Measurements from ENCODE around the gene DCTN5.
A peak's percentile ranks its signal among the peaks of the same experiment; 100 is the strongest.
"Not testable (repeated sequence)": the region's sequence is repeated elsewhere in the genome, so short reads cannot be mapped to it uniquely, and the experiment has no call there.

DCTN5 gene

GRCh38 chr16:23640931-23641765 is at the start of gene DCTN5, which contains the start of gene PALB2:
DCTN5 (plus strand) TSS chr16:23641466; CDS start chr16:23641543, 77 bp downstream.
PALB2 (minus strand) TSS chr16:23641310; CDS start chr16:23641157, 153 bp downstream.
- DNase-seq (ENCODE audit: low spot score): peak; percentile 94

- no peak for DNase-seq (ENCODE audit: low spot score)
Observed at GRCh38 chr16:23594186-23594585, 47.1 kb upstream of the DCTN5 start.

DNA sequence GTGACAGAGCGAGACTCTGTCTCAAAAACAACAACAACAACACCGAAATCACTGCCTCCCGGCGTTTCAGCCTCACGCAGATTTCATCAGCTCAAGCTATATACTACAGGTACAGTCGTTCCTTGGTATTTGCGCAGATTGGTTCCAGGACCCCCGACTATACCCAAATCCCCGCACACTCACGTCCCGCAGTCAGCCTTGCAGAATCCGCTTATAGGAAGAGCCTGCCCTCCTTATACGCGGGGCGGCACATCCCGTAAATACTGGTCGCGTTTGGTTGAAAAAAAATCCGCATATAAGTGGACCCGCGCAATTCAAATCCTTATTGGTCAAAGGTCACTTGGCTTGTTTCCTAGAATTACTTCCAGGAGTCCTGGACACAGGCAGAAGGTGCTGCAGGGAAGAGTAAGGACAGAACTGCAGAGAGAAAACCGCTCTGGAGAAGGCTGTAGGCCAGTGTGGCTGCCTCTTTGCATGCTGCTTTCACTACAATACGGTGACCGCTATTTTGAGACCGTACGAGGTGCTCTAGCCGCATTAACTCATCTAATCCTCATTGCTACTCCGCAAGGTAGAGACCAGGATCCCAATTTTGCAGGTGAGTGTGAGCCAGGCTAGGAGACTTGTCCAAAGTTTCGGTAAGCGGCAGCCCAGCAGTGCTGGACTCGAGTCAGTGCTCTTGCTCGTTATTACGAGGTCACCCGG is 45.9 kb upstream of the DCTN5 start:
- DNase-seq (ENCODE audit: low spot score): no peak

- DNase-seq (ENCODE audit: low spot score): peak; percentile 92
Observed at GRCh38 chr16:23595951-23596720, 45.1 kb upstream of the DCTN5 start, which contains the start of gene NDUFAB1. NDUFAB1 (minus strand) TSS chr16:23596316; CDS start chr16:23596290, 26 bp downstream.

- DNase-seq (ENCODE audit: low spot score): peak; percentile 24
Observed at GRCh38 chr16:23597003-23597756, 44.1 kb upstream of the DCTN5 start.

DNA sequence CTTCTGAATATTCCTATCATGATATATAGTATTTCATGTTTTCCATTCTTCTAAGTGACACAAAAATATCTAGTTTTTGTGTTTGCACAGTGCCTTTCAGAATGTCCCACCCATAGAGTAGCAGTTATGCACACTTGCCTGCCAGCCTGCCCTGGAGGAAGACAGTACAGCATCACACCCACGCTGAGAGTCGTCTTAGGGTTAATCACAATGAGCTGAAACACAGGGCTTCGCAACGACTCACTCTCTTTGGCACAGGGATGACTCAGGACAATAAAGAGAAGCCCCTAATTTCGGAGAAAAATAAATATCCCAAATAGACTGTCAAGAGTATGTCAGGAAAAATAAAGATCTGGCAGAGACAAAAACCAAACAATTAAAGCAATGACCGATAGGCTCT is 33.5 kb upstream of the DCTN5 start:
- no peak for DNase-seq (ENCODE audit: low spot score)

GRCh38 chr16:23608194-23608593 is 33.1 kb upstream of the DCTN5 start:
- no peak for DNase-seq (ENCODE audit: low spot score)

GRCh38 chr16:23609929-23610328 is 31.3 kb upstream of the DCTN5 start:
- DNase-seq (ENCODE audit: low spot score): no peak

DNA sequence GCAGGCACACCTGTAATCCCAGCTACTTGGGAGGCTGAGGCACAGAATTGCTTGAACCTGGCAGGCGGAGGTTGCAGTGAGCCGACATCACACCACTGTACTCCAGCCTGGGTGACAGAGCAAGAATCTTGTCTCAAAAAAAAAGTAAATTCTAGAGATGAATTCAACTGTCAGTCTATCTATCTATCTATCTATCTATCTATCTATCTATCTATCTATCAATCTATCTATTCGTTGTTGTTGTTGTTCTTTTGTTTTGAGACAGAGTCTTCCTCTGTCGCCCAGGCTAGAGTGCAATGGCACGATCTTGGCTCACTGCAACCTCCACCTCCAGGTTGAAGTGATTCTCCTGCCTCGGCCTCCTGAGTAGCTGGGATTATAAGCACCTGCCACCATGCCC is 30.4 kb upstream of the DCTN5 start:
- DNase-seq (ENCODE audit: low spot score): not testable (repeated sequence)

GRCh38 chr16:23611936-23612335 is 29.3 kb upstream of the DCTN5 start:
- no peak for DNase-seq (ENCODE audit: low spot score)

- no peak for DNase-seq (ENCODE audit: low spot score)
Observed at GRCh38 chr16:23615805-23616204, 25.5 kb upstream of the DCTN5 start.

- no peak for DNase-seq (ENCODE audit: low spot score)
Observed at GRCh38 chr16:23624092-23624491, 17.2 kb upstream of the DCTN5 start.

DNA sequence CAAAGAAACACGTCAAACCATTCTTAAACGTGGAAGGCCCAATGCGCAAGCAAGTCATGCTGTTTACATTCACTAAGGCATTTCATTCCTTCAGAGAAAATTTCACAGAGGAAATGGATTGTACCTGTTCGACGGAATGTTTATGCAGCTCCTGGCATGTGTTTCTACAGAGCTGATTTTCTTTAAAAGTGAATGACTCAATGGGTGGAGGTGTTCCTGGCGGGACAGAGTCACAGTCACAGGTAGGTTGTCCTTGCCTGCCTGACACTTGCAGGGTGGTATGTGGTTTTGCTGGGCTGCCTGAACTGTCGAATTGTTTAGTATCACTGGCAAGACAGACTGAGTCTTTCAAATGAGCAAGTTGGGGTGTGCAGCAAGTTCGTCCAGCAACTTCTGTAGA is 11.8 kb upstream of the DCTN5 start:
- no peak for DNase-seq (ENCODE audit: low spot score)

DNA sequence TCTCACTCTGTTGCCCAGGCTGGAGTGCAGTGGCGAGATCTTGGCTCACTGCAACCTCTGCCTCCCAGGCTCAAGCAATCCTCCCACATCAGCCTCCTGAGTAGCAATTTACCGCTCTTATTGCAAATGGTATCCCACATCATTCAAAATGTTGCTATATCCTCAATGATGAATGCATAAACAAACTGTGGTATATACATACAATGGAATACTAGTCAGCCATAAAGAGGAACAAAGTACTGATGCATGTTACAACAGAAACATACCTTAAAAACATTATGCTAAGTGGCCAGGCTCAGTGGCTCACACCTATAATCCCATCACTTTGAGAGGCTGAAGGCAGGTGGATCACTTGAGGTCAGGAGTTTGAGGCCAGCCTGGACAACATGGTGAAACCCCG is 9.4 kb upstream of the DCTN5 start:
- DNase-seq (ENCODE audit: low spot score): not testable (repeated sequence)

- no peak for DNase-seq (ENCODE audit: low spot score)
Observed at GRCh38 chr16:23634461-23635036, 6.7 kb upstream of the DCTN5 start.

DNA sequence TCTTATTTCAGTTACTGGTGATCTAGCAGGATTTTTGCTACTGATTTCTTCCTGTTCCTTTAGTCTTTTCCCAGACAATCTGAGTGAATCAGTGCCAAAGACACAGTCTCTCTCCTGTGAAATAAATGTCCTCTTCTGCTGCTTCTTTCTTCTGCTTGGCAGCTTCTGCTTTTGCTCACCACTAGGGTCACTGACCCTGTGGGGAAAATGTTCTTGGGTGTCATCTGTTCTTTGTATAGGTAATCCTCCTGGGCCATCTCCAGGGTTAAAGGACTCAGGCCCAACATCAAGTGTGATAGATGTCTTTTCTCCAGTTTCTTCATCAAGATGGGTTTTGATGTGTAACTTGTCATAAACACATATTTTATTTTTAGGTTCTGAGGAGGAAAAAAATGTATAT is 5.3 kb upstream of the DCTN5 start:
- no peak for DNase-seq (ENCODE audit: low spot score)

GRCh38 chr16:23640615-23640930 is 693 bp upstream of the DCTN5 start:
- no peak for DNase-seq (ENCODE audit: low spot score)

DNA sequence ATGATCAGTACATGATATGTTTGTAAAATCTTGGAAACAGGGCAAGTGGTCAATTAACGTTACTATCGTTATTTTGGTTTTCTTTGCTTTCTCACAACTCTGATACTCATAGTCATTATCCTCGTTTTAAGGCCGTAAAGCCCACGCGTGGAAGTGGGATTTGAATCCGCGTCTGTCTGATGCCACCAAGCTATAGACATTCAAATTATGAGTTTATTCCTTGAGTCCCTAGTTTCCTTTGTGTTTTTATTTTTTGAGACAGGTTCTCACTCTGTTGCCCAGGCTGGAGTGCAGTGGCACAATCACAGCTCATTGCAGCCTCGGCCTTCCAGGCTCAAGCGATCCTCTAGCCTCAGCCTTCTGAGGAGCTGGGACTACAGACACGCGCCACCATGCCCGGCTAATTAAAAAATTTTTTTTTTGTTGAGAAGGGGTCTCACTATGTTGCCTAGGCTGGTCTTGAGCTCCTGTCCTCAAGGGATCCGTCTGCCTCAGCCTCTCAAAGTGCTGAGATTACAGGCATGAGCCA is 1.0 kb downstream of the DCTN5 start:
- DNase-seq (ENCODE audit: low spot score): no peak

DNA sequence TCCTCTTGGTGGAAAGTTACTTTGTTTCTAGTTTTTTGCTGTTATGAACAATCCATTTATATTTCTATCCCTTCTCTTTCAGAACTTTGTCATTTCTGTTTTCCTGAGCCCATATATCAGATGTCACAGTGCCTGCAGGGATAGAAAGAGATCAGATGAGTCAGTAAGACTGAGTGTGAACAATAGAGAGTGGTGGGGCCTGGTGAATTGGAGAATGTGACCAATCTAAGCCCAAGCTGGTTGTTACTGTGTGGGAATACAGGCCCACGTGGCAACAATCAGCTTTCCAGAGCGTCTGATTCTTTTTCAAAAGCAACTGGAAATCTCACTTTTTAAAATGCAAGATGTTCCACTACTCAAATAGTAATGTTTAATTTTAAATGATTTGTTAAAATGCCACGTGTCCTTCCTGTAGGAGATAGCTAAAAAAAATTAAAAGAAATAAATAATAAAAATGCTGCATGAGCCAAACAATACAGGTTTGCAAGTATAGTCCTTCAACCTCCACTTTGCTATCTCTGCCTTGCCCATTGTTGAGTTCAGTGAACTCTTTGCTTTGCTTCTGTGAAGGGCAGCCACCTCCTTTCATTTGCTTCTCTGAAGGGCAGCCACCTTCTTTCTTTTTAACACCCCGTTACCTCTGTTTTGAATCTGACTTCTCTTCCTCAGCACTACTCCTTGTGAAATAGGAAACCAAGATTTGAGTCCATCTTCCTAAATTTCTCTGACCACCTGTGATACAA is 9.6 kb downstream of the DCTN5 start:
- DNase-seq (ENCODE audit: low spot score): no peak

- DNase-seq (ENCODE audit: low spot score): no peak
Observed at GRCh38 chr16:23651943-23652468, 10.7 kb downstream of the DCTN5 start.

All from activated CD4-positive, alpha-beta T cell treated with anti-CD3 and anti-CD28 coated beads, Interleukin-2, Interleukin-4, amounts not matched to agents 100 ng/mL and 50 ng/mL, durations not matched to agents 16 hours and 8 hours (primary cell).